Amniotic epithelial cell (primary cell): ENCODE data around the gene BRI3.
A peak's percentile ranks its signal among the peaks of the same experiment; 100 is the strongest.
"Not testable (repeated sequence)": the region's sequence is repeated elsewhere in the genome, so short reads cannot be mapped to it uniquely, and the experiment has no call there.

ENCODE experiments used
- DNase-seq: peaks from one replicate; pipeline ENCODE4 v3.0.0-alpha.2; 2010; ENCODE audit warnings: low read depth

The BRI3 gene

GRCh38 chr7:98312201-98312600 is 30.7 kb downstream of the BRI3 start:
- no peak for DNase-seq

GRCh38 chr7:98314469-98314868 is 33.0 kb downstream of the BRI3 start:
- peak; percentile 72 for DNase-seq

GRCh38 chr7:98315318-98315993 is 34.0 kb downstream of the BRI3 start:
- no peak for DNase-seq

- DNase-seq, result not testable (repeated sequence)
Measured at GRCh38 chr7:98315994-98316527, 34.6 kb downstream of the BRI3 start.

- no peak for DNase-seq
Measured at GRCh38 chr7:98317366-98318040, 36.0 kb downstream of the BRI3 start.

- DNase-seq, result peak; percentile 25
Measured at GRCh38 chr7:98319176-98319575, 37.7 kb downstream of the BRI3 start.

GRCh38 chr7:98321301-98321700 is 39.8 kb downstream of the BRI3 start:
- DNase-seq, result no peak

GRCh38 chr7:98322331-98323270 is 41.1 kb downstream of the BRI3 start:
- DNase-seq, result peak; percentile 42

- DNase-seq, result no peak
Measured at GRCh38 chr7:98323597-98324322, 42.3 kb downstream of the BRI3 start.

GRCh38 chr7:98324782-98325181 is 43.3 kb downstream of the BRI3 start:
- DNase-seq, result no peak

- peak; percentile 92 for DNase-seq
Measured at GRCh38 chr7:98329100-98329790, 47.8 kb downstream of the BRI3 start.

- peak; percentile 98 for DNase-seq
Measured at GRCh38 chr7:98329791-98330373, 48.4 kb downstream of the BRI3 start.

GRCh38 chr7:98330926-98331529 is 49.5 kb downstream of the BRI3 start:
- no peak for DNase-seq

GRCh38 chr7:98334081-98334480 is 52.6 kb downstream of the BRI3 start:
- DNase-seq, result no peak

- no peak for DNase-seq
Measured at GRCh38 chr7:98335411-98335977, 54.0 kb downstream of the BRI3 start.

GRCh38 chr7:98338441-98338840 is 57.0 kb downstream of the BRI3 start:
- DNase-seq, result no peak

GRCh38 chr7:98339043-98339442 is 57.6 kb downstream of the BRI3 start:
- no peak for DNase-seq

- peak; percentile 64 for DNase-seq
Measured at GRCh38 chr7:98341106-98341505, 59.6 kb downstream of the BRI3 start.
